KMS-11 (cell line): Measurements from ENCODE around the gene FAM107B.

Source experiments
- H2AFZ ChIP-seq: fragments of 200-600 bp; sonication (generic); 2 replicates; pipeline ENCODE4 v1.6.1; 2016; ENCODE audit warnings: antibody characterized with exemption, mixed run types, low read depth
- H3K27ac ChIP-seq: fragments of 200-600 bp; sonication (generic); 2 replicates; pipeline ENCODE4 v1.6.1; 2016; ENCODE audit warnings: mild to moderate bottlenecking, mixed run types
- H3K27me3 ChIP-seq: fragments of 200-600 bp; sonication (generic); 2 replicates; pipeline ENCODE4 v1.6.1; 2017; ENCODE audit warnings: mild to moderate bottlenecking, low read depth, mixed run types, moderate library complexity; ENCODE audit not compliant: insufficient read depth
- H3K36me3 ChIP-seq: fragments of 200-600 bp; sonication (generic); 2 replicates; pipeline ENCODE4 v1.6.1; 2017; ENCODE audit warnings: mild to moderate bottlenecking, mixed run types; ENCODE audit not compliant: insufficient read depth
- H3K4me1 ChIP-seq: fragments of 200-600 bp; sonication (generic); 2 replicates; pipeline ENCODE4 v1.6.1; 2016; ENCODE audit warnings: mild to moderate bottlenecking, low read depth, mixed run types; ENCODE audit not compliant: poor library complexity, severe bottlenecking
- H3K4me2 ChIP-seq: fragments of 200-600 bp; sonication (generic); 2 replicates; pipeline ENCODE4 v1.7.0; 2016; ENCODE audit warnings: mild to moderate bottlenecking, mixed run types
- H3K4me3 ChIP-seq: fragments of 200-600 bp; sonication (generic); IDR thresholded peaks from 2 replicates; pipeline ENCODE4 v1.6.1; 2017; ENCODE audit warnings: low read depth, low read length, mixed read lengths; ENCODE audit not compliant: insufficient read depth
- H3K79me2 ChIP-seq: fragments of 200-600 bp; sonication (generic); 2 replicates; pipeline ENCODE4 v1.6.1; 2016; ENCODE audit warnings: low read depth, mixed run types; ENCODE audit not compliant: insufficient read depth
- H3K9ac ChIP-seq: fragments of 200-600 bp; sonication (generic); 2 replicates; pipeline ENCODE4 v1.6.1; 2016; ENCODE audit warnings: mild to moderate bottlenecking, mixed run types
- H4K20me1 ChIP-seq: fragments of 200-600 bp; sonication (generic); 2 replicates; pipeline ENCODE4 v1.6.1; 2016; ENCODE audit warnings: mild to moderate bottlenecking, mixed run types; ENCODE audit not compliant: insufficient read depth
- TF ChIP-seq, protein P1 (sequence below): fragments of 200-600 bp; sonication (generic); conservative IDR thresholded peaks from 2 replicates; pipeline ENCODE4 v1.6.1; 2017; ENCODE audit warnings: low read depth, mild to moderate bottlenecking, antibody characterized with exemption, low read length, moderate library complexity, mixed read lengths

FAM107B gene

DNA sequence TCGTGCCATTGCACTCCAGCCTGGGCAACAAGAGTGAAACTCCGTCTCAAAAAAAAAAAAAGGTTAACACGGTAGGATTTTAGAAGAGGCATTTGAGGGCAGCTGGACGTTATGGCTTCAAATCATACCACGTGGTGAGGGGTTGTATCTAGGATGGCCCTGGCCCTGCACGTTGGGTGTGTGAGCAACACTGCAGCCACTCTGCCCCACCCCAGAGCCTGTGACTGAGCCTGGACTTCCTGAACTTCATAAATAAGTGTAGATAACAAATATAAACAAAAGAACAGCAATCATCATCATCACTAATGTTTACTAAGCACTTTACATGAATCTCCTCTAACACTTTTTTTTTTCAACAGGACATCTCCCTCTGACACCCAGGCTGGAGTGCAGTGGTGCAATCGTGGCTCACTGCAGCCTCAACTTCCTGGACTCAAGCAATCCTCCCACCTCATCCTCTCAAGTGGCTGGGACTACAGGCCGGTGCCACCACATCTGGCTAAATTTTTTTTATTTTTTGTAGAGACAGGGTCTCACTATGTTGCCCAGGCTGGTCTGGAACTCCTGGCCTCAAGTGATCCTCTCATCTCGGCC, 274.4 kb downstream of the FAM107B start:
- no peaks in the 10 kb centered on the region for H3K4me1 ChIP-seq
- no peak overlapping the region for H3K4me2 ChIP-seq
- H4K20me1 ChIP-seq: no peaks in the 10 kb centered on the region
- H3K36me3 ChIP-seq: no peaks in the 10 kb centered on the region
- no peak overlapping the region for H3K4me3 ChIP-seq
- H3K9ac ChIP-seq: no peak overlapping the region
- H3K27ac ChIP-seq: no peak overlapping the region
- no peaks in the 10 kb centered on the region for H3K79me2 ChIP-seq
- no peak overlapping the region for H2AFZ ChIP-seq
- no peaks in the 10 kb centered on the region for H3K27me3 ChIP-seq
- TF ChIP-seq, protein P1, sequence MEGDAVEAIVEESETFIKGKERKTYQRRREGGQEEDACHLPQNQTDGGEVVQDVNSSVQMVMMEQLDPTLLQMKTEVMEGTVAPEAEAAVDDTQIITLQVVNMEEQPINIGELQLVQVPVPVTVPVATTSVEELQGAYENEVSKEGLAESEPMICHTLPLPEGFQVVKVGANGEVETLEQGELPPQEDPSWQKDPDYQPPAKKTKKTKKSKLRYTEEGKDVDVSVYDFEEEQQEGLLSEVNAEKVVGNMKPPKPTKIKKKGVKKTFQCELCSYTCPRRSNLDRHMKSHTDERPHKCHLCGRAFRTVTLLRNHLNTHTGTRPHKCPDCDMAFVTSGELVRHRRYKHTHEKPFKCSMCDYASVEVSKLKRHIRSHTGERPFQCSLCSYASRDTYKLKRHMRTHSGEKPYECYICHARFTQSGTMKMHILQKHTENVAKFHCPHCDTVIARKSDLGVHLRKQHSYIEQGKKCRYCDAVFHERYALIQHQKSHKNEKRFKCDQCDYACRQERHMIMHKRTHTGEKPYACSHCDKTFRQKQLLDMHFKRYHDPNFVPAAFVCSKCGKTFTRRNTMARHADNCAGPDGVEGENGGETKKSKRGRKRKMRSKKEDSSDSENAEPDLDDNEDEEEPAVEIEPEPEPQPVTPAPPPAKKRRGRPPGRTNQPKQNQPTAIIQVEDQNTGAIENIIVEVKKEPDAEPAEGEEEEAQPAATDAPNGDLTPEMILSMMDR: no peak

DNA sequence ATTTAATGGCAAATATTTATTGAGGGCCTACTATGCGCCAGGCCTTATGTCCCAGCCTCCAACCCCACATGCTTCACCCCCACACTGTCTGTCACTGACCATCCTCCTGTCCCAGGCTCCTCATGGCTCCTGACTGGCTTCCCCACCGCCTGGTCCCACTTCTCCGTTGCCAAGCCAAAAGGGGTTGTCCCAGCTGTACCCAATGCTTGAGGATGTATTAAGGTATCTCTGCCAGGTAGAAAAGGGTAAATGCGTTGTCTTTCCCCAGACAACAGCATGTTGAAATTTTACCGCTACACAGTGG, 275.1 kb downstream of the FAM107B start:
- no peaks in the 10 kb centered on the region for H3K27me3 ChIP-seq
- no peaks in the 10 kb centered on the region for H4K20me1 ChIP-seq
- TF ChIP-seq, protein P1: no peak
- no peak overlapping the region for H3K27ac ChIP-seq
- no peak overlapping the region for H2AFZ ChIP-seq
- no peak overlapping the region for H3K9ac ChIP-seq
- H3K4me2 ChIP-seq: no peak overlapping the region
- H3K36me3 ChIP-seq: no peaks in the 10 kb centered on the region
- no peaks in the 10 kb centered on the region for H3K4me1 ChIP-seq
- H3K79me2 ChIP-seq: no peaks in the 10 kb centered on the region
- H3K4me3 ChIP-seq: no peak overlapping the region

DNA sequence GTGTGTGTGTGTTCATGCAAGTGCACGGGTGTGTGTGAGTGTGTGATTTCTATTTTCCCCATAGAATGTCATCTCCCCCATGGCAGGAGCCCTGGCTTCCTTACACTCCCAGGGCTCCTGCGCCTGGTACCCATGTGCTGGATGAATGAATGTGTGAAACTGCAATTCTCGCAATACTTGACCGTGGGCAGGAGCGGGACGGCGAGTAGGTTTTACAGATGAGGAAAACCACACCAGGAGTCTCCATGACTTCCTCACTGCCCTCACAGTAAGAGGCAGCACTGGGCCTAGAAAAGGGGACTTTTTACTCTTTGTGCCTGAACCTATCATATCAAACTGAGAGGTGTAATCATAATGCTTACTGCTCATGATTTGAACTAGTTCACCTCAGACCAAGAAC, 276.4 kb downstream of the FAM107B start:
- Histone ChIP-seq H3K4me2 (no peak overlapping the region), H4K20me1 (no peaks in the 10 kb centered on the region)
- TF ChIP-seq, protein P1: no peak

DNA sequence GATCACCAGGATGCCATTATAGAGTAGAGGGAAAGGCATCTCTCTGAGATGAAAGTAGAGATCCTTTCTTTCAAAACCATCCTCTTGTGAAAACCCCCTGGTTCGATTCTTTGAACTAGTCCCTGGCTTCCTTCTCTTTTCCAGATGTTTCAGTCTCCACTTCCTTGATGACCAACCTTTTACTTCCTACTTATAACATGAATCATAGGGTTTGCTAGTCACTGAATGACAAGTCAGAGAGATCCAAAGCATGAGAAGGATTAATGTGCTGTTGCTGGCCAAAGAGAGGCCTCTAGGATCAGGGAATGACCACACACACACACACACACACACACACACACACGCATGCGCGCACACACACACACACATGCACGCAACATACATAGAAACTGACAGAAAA, 282.9 kb downstream of the FAM107B start:
- Histone ChIP-seq H2AFZ (no peak overlapping the region), H4K20me1 (no peaks in the 10 kb centered on the region), H3K27ac (no peak overlapping the region), H3K4me3 (no peak overlapping the region), H3K4me2 (no peak overlapping the region), H3K36me3 (no peaks in the 10 kb centered on the region), H3K4me1 (no peaks in the 10 kb centered on the region), H3K9ac (no peak overlapping the region), H3K27me3 (no peaks in the 10 kb centered on the region), H3K79me2 (no peaks in the 10 kb centered on the region)
- TF ChIP-seq, protein P1: no peak

More for the DNA sequence above, 276.4 kb downstream of the FAM107B start:
- Histone ChIP-seq H3K4me3 (no peak overlapping the region), H3K4me1 (no peaks in the 10 kb centered on the region), H3K9ac (no peak overlapping the region), H3K79me2 (no peaks in the 10 kb centered on the region), H2AFZ (no peak overlapping the region), H3K36me3 (no peaks in the 10 kb centered on the region), H3K27me3 (no peaks in the 10 kb centered on the region), H3K27ac (no peak overlapping the region)
